H1 (cell line): ENCODE measurements around the gene ANKDD1A. TPM values are rescaled to one million over a fixed set of nuclear protein-coding genes. Genes with fewer than 3 reads are reported as not detected.

Experiments used
- CTCF ChIA-PET: fragments of 300-600 bp; sonication (Branson Sonifier 250); formaldehyde crosslinking; loops from one replicate; lab custom pipeline; 2021; ENCODE audit not compliant: partially characterized antibody; lab: Charles Lee
- POLR2A ChIA-PET: fragments of 300-600 bp; sonication (Branson Sonifier 250); formaldehyde crosslinking; loops from one replicate; lab custom pipeline; 2021; ENCODE audit warnings: inconsistent platforms; ENCODE audit not compliant: partially characterized antibody; lab: Charles Lee
- DNase-seq, 2 experiments: peaks; one replicate each; pipeline versions ENCODE4 v3.0.0 to v3.0.0-alpha.2; 2010 to 2022; ENCODE audit warnings: low spot score in 2 of 2, low read depth in 1 of 2, mixed read lengths in 1 of 2
- FAIRE-seq: peaks from 2 replicates; lab custom pipeline; 2011; peaks lifted over from hg19 to GRCh38; lab: Jason Lieb, UNC
- H2AFZ ChIP-seq: 2 replicates; pipeline ENCODE4 v1.8.1; 2012; ENCODE audit warnings: low read length, inconsistent platforms
- H2AK5ac ChIP-seq: 2 replicates; pipeline ENCODE4 v1.6.1; 2013; ENCODE audit warnings: low read depth, low read length
- H2BK120ac ChIP-seq: replicated peaks from 2 replicates; pipeline ENCODE3; 2013; ENCODE audit warnings: low read depth, low read length, inconsistent platforms
- H2BK12ac ChIP-seq: 2 replicates; pipeline ENCODE4 v1.6.1; 2013; ENCODE audit warnings: low read depth, low read length
- H2BK15ac ChIP-seq: 2 replicates; pipeline ENCODE4 v1.6.1; 2013; ENCODE audit warnings: low read length
- H2BK20ac ChIP-seq: 2 replicates; pipeline ENCODE4 v1.6.1; 2013; ENCODE audit warnings: low read length
- H2BK5ac ChIP-seq: 2 replicates; pipeline ENCODE4 v1.6.1; 2013; ENCODE audit warnings: low read depth, low read length
- H3K14ac ChIP-seq: 2 replicates; pipeline ENCODE4 v1.6.1; 2013; ENCODE audit warnings: inconsistent platforms; ENCODE audit not compliant: insufficient read length
- H3K18ac ChIP-seq: 2 replicates; pipeline ENCODE4 v1.6.1; 2013; ENCODE audit warnings: low read length; ENCODE audit errors: extremely low read depth
- H3K23ac ChIP-seq: 2 replicates; pipeline ENCODE4 v1.6.1; 2013; ENCODE audit warnings: inconsistent platforms; ENCODE audit not compliant: insufficient read length
- H3K23me2 ChIP-seq: 2 replicates; pipeline ENCODE4 v1.6.1; 2013; ENCODE audit warnings: low read depth, low read length
- H3K27ac ChIP-seq: 2 replicates; pipeline ENCODE4 v1.6.1; 2011; ENCODE audit warnings: low read depth, low read length, inconsistent platforms
- H3K27me3 ChIP-seq, 4 experiments: replicated peaks in 1 of 4; 1 replicate in 1 of 4; 2 replicates in 3 of 4; pipeline versions ENCODE4 v1.6.1 to v1.8.1; 2011 to 2013; ENCODE audit warnings: low read length in 3 of 4, mild to moderate bottlenecking in 3 of 4, inconsistent platforms in 2 of 4, mixed read lengths in 2 of 4, moderate library complexity in 1 of 4; ENCODE audit not compliant: control insufficient read depth in 3 of 4, insufficient read depth in 3 of 4; ENCODE audit errors: extremely low read depth in 1 of 4
- H3K36me3 ChIP-seq, 4 experiments: 2 replicates each; pipeline versions ENCODE4 v1.6.1 to v1.8.1; 2011 to 2013; ENCODE audit warnings: mild to moderate bottlenecking in 4 of 4, low read length in 3 of 4, moderate library complexity in 2 of 4, control low read depth in 1 of 4, inconsistent platforms in 1 of 4; ENCODE audit not compliant: insufficient read depth in 4 of 4, control insufficient read depth in 2 of 4
- H3K4ac ChIP-seq: replicated peaks from 2 replicates; pipeline ENCODE3; 2013; ENCODE audit warnings: low read length, low read depth, mixed read lengths, inconsistent platforms; ENCODE audit not compliant: insufficient read length
- H3K4me1 ChIP-seq, 4 experiments: replicated peaks in 1 of 4; 1 replicate in 1 of 4; 2 replicates in 3 of 4; pipeline versions ENCODE4 v1.6.1 to v1.8.1; 2011 to 2013; ENCODE audit warnings: low read length in 3 of 4, inconsistent platforms in 2 of 4, mixed read lengths in 1 of 4; ENCODE audit not compliant: insufficient read depth in 4 of 4, control insufficient read depth in 3 of 4
- H3K4me2 ChIP-seq, 2 experiments: 2 replicates each; pipeline versions ENCODE4 v1.6.1 to v1.8.1; 2011 to 2013; ENCODE audit warnings: low read depth in 2 of 2, low read length in 2 of 2, control low read depth in 1 of 2, inconsistent platforms in 1 of 2, mild to moderate bottlenecking in 1 of 2; ENCODE audit not compliant: insufficient read depth in 1 of 2
- H3K4me3 ChIP-seq, 4 experiments: fragments of 200-600, 300-600 bp in 1 of 4; sonication (generic), shearing (Covaris generic), sonication (Bioruptor Twin) in 1 of 4; 2 replicates each; pipeline versions ENCODE4 v1.5.1 to v1.8.1; 2011 to 2016; ENCODE audit warnings: low read length in 4 of 4, low read depth in 3 of 4, control low read depth in 2 of 4, inconsistent platforms in 2 of 4, mild to moderate bottlenecking in 2 of 4, mixed read lengths in 1 of 4, moderate library complexity in 1 of 4; ENCODE audit not compliant: insufficient read depth in 2 of 4; ENCODE audit errors: extremely low read depth in 1 of 4
- H3K56ac ChIP-seq: replicated peaks from 2 replicates; pipeline ENCODE3; 2013; ENCODE audit warnings: low read depth, mild to moderate bottlenecking, mixed read lengths, low read length, inconsistent platforms; ENCODE audit not compliant: insufficient read length
- H3K79me1 ChIP-seq: 2 replicates; pipeline ENCODE4 v1.6.1; 2013; ENCODE audit warnings: low read depth, low read length, control low read depth
- H3K79me2 ChIP-seq, 2 experiments: 2 replicates each; pipeline versions ENCODE4 v1.6.1 to v1.8.1; 2012 to 2013; ENCODE audit warnings: low read length in 2 of 2, mild to moderate bottlenecking in 2 of 2, inconsistent platforms in 1 of 2; ENCODE audit not compliant: insufficient read depth in 2 of 2, control insufficient read depth in 1 of 2
- H3K9ac ChIP-seq, 4 experiments: replicated peaks in 1 of 4; 1 replicate in 1 of 4; 2 replicates in 3 of 4; pipeline versions ENCODE4 v1.6.1 to v1.8.1; 2011 to 2013; ENCODE audit warnings: low read depth in 3 of 4, low read length in 3 of 4, control low read depth in 2 of 4, mild to moderate bottlenecking in 2 of 4, moderate library complexity in 2 of 4, inconsistent platforms in 1 of 4; ENCODE audit errors: extremely low read depth in 1 of 4
- H3K9me3 ChIP-seq, 2 experiments: 2 replicates each; pipeline versions ENCODE4 v1.6.1 to v1.8.1; 2012 to 2013; ENCODE audit warnings: mild to moderate bottlenecking in 2 of 2, moderate library complexity in 2 of 2, control low read depth in 1 of 2, inconsistent platforms in 1 of 2, low read depth in 1 of 2, low read length in 1 of 2, mixed read lengths in 1 of 2; ENCODE audit not compliant: insufficient read depth in 2 of 2
- H4K20me1 ChIP-seq, 2 experiments: replicated peaks in 1 of 2; 2 replicates each; pipeline versions ENCODE3 to v1.8.1; 2011 to 2013; ENCODE audit warnings: inconsistent platforms in 2 of 2, low read length in 2 of 2, mild to moderate bottlenecking in 1 of 2; ENCODE audit not compliant: insufficient read depth in 2 of 2, control insufficient read depth in 1 of 2
- H4K5ac ChIP-seq: 2 replicates; pipeline ENCODE4 v1.6.1; 2013; ENCODE audit warnings: low read length, low read depth, mixed read lengths, inconsistent platforms; ENCODE audit not compliant: insufficient read length
- H4K8ac ChIP-seq: 2 replicates; pipeline ENCODE4 v1.8.0; 2013; ENCODE audit warnings: mild to moderate bottlenecking, moderate library complexity, low read length, inconsistent platforms; ENCODE audit not compliant: insufficient read depth; ENCODE audit errors: extremely low read depth
- H4K91ac ChIP-seq: replicated peaks from 2 replicates; pipeline ENCODE3; 2013; ENCODE audit warnings: low read length, mixed read lengths, inconsistent platforms; ENCODE audit not compliant: insufficient read length
- ZNF274 ChIP-seq: IDR thresholded peaks from 2 replicates; pipeline ENCODE4 v1.7.0; 2012; ENCODE audit warnings: low read length, borderline replicate concordance; ENCODE audit errors: extremely low read depth
- WGBS, 2 experiments: shearing (Covaris generic) in 1 of 2; methylation state at CpG; one replicate each; pipeline versions ENCODE4 v1.1.6 to v1.1.7; 2013 to 2015; ENCODE audit warnings: low lambda C conversion rate in 2 of 2, mixed read lengths in 2 of 2, inconsistent platforms in 1 of 2, low coverage in 1 of 2, missing lambda C conversion rate in 1 of 2; ENCODE audit not compliant: insufficient replicate concordance in 2 of 2, insufficient coverage in 1 of 2, insufficient read length in 1 of 2; ENCODE audit errors: extremely low coverage in 1 of 2, missing lambda C conversion rate in 1 of 2; 5-methylcytosine and 5-hydroxymethylcytosine counted together
- polyA plus RNA-seq, 7 experiments: library from polyadenylated mRNA; depleted of rRNA in 3 of 7; stranded (reverse) in 5 of 7; unstranded in 2 of 7; fragments of >200 nt in 5 of 7; fragments of 200-250 nt in 2 of 7; gene quantifications; 1 replicate in 5 of 7; 2 replicates in 1 of 7; 4 replicates in 1 of 7; pipeline versions ENCODE4 v1.2.1 to v1.2.3, GENCODE V29; 2011 to 2013; ENCODE audit warnings: missing spikeins in 2 of 7, mixed read lengths in 2 of 7
- total RNA-seq: library from RNA; stranded (reverse); fragmentation: NEBNext Ultra II Directional; extraction: Animal tissue kit (Norgen Biotek cat#: 25700); gene quantifications from 2 replicates; pipeline ENCODE4 v1.2.1, GENCODE V29; 2021

Gene ANKDD1A
- total and polyA plus RNA-seq, 2 of the 8 experiments (the other 6 are each of a cell fraction or from before 2014, with no cell fraction given): 4.1 to 5.0 TPM

GRCh38 chr15:64909546-64909945, 2.2 kb upstream of the ANKDD1A start:
- 0 out of 2 replicates have a peak overlapping the region, but pooled peaks have one; percentile 29 for H2BK15ac ChIP-seq
- no peak overlapping the region for H3K14ac ChIP-seq
- ChIA-PET POLR2A (interaction anchor here (0.6 to 1.3 kb wide), 2 partner anchors 77 to 86 kb away, joined by 3 read pairs; no protein-coding TSS in a partner anchor), CTCF (interaction anchor here (0.7 to 1.1 kb wide), 6 partner anchors 9 to 99 kb away, joined by 3 read pairs; no protein-coding TSS in a partner anchor)
- no peak overlapping the region for H4K5ac ChIP-seq
- H2AFZ ChIP-seq: no peak overlapping the region
- no peak overlapping the region for H3K56ac ChIP-seq
- no peak overlapping the region; a peak in 1 of 7 replicates for H3K9ac ChIP-seq
- peaks cover 0 to 13% (median 12%) of the 10 kb centered on the region in 4 experiments; a peak in 6 of 7 replicates for H3K27me3 ChIP-seq
- no peak overlapping the region for H3K4me3 ChIP-seq
- no peak overlapping the region for H2BK20ac ChIP-seq
- H2AK5ac ChIP-seq: peak overlapping the region; percentile 13; the same call in 1 of the 2 replicates
- no peak overlapping the region for H3K4me2 ChIP-seq
- FAIRE-seq (no peak), DNase-seq (no peak)
- peaks cover 14 to 15% of the 10 kb centered on the region in 2 experiments for H3K9me3 ChIP-seq
- H4K20me1 ChIP-seq: no peaks in the 10 kb centered on the region
- H3K4me1 ChIP-seq: peaks cover 0 to 10% (median 2%) of the 10 kb centered on the region in 4 experiments; a peak in 5 of 7 replicates
- no peaks in the 10 kb centered on the region for H3K79me2 ChIP-seq
- no peak overlapping the region for H2BK120ac ChIP-seq
- H3K4ac ChIP-seq: no peak overlapping the region
- H3K23ac ChIP-seq: no peak overlapping the region
- H3K36me3 ChIP-seq: no peaks in the 10 kb centered on the region
- H3K27ac ChIP-seq: no peak overlapping the region
- no peak overlapping the region for H4K91ac ChIP-seq
- no peak for TF ChIP-seq ZNF274
- 85% methylated on average over 3 of the region's 3 CpGs; no CpG with 5 or more reads in 1 of the 2 experiments for WGBS, 2 experiments
- no peaks in the 10 kb centered on the region for H3K79me1 ChIP-seq
- peaks cover 9% of the 10 kb centered on the region for H3K23me2 ChIP-seq
- H2BK12ac ChIP-seq: no peak overlapping the region
- H4K8ac ChIP-seq: no peak overlapping the region
- H3K18ac ChIP-seq: no peak overlapping the region
- H2BK5ac ChIP-seq: no peak overlapping the region
